ENCODE measurements around the gene CDC7. TPM values are rescaled to one million over a fixed set of nuclear protein-coding genes. Genes with fewer than 3 reads are reported as not detected.

The CDC7 gene
- total RNA-seq, 1 donor: 6.5 TPM

DNA sequence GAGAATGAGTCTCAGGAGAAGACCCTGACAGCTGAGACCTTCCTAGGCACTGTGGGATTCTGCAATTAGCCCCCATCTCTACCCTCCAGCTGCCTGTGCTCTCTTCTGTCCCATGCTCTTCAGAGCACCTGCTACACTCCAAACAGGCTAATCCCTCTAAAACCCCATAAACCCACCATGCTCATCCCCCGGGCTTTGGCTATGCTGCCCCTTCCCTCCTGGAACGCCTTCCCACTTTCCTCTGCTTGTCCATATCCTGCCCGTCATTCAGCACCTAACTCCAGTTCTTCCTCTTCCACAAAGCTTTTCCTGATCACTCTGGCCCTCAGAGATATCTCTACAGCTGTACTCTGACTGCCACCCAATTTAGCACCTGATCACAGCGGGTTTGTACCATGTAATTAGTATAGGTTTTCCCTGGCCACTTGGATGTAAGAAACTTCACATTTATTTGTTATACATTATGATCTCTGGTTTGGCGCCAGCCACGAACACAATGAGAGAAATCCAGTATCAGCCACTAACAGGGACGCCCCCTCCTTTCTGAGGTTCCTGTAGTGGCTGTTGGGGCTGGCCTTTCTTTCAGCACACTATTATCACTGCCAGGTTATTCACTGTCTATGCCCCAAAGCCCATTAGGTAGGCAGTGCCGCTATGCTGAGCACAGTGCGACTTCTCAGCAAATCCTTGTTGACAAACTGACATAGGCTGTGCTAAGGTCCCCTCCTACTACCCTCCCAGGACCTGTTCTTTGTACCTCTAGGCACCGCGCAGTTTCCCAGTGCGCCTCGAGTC, 45.1 kb downstream of the CDC7 start:
- DNase-seq (ENCODE audit: low read depth): no peak
- no peak overlapping the region for H3K4me3 ChIP-seq (ENCODE audit: low read depth, low read length)
- TF ChIP-seq CTCF (IDR thresholded peaks at IDR 0.05; ENCODE audit: insufficient read depth, low read depth, low read length): no peak

GRCh38 chr1:91546301-91546581, 45.6 kb downstream of the CDC7 start:
- TF ChIP-seq CTCF (IDR thresholded peaks at IDR 0.05; ENCODE audit: insufficient read depth, low read depth, low read length): no peak
- no peak overlapping the region for H3K4me3 ChIP-seq (ENCODE audit: low read depth, low read length)
- DNase-seq (ENCODE audit: low read depth): no peak

DNA sequence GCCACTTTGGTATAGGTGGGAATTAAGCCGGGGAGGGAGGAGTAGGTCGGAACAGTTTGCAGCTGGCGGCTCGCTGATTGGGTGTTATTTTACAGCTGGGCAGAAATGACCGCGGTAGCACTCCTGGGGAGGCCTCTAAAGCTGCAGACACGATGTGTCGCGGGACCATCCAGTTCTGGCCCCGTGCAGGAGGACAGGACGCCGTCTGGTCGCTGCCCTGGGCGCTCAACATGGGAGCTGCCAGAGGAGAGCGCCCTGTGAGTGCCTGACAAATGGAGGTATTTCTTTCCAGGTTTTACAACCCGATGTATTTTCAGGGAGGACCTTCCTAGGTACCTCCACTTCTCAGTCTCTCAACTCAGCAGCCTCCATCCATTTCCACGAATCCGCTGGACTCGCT, 46.2 kb downstream of the CDC7 start:
- no peak overlapping the region for H3K4me3 ChIP-seq (ENCODE audit: low read depth, low read length)
- no peak for DNase-seq (ENCODE audit: low read depth)
- TF ChIP-seq CTCF (IDR thresholded peaks at IDR 0.05; ENCODE audit: insufficient read depth, low read depth, low read length): no peak

DNA sequence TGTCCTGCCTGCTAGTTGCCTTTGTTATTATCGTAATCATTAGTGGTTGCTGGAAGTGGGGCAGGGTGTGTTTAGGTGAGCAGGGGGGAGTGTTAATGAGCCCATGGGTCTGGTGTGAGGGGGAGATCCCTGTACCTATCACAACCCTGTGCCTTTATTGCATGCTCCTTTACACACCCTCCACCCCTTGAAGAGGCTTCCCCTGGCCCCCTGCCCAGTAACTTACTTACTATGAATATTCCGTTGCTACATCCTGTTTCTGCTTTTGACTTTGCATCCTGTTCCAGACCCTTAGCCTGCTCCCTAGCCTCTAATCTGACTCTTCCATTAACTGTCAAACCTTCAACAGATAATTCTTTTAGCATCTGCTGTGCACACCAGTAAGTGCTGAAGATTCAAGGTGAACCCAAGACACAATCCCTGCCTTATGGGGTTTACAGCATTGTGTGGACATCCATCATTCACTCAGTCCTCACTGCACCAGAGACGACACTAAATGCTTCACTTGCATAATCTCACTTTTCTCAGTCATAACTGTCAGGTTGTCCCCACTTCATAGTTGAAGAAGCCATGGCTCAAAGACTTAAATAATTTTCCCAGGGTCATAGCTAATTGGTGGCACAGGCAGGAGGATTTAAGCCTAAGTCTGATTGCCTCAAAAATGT, 47.9 kb downstream of the CDC7 start:
- no peak for TF ChIP-seq CTCF (IDR thresholded peaks at IDR 0.05; ENCODE audit: insufficient read depth, low read depth, low read length)

GRCh38 chr1:91549041-91549735, 48.5 kb downstream of the CDC7 start:
- DNase-seq (ENCODE audit: low read depth): no peak
- no peak for TF ChIP-seq CTCF (IDR thresholded peaks at IDR 0.05; ENCODE audit: insufficient read depth, low read depth, low read length)
- no peak overlapping the region for H3K4me3 ChIP-seq (ENCODE audit: low read depth, low read length)

More for the DNA sequence above, 47.9 kb downstream of the CDC7 start:
- H3K4me3 ChIP-seq (ENCODE audit: low read depth, low read length): no peak overlapping the region
- DNase-seq (ENCODE audit: low read depth): no peak

DNA sequence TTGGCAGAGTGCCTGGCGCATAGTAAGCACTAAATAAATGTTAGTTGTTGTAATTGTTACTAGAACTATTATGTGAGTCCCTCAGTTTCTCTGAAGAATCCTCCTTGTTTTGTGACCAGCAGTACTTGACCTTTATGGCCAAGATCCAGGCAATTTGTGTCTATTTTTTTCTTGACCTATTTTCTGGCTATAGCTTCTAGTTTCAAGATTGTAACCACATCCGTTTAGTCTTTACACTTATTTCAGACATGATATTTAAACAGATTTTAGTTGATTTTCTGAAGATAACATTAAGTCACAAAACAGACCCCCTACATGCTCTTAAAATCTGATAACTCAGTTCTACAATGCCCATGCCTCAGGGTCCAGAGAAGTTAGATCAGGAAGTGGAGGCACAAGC, 50.3 kb downstream of the CDC7 start:
- no peak for DNase-seq (ENCODE audit: low read depth)
- no peak overlapping the region for H3K4me3 ChIP-seq (ENCODE audit: low read depth, low read length)
- no peak for TF ChIP-seq CTCF (IDR thresholded peaks at IDR 0.05; ENCODE audit: insufficient read depth, low read depth, low read length)

Data from fibroblast of villous mesenchyme (primary cell).